Endothelial cell of umbilical vein (primary cell): ENCODE results near the gene CFAP210. TPM values are rescaled to one million over a fixed set of nuclear protein-coding genes. Genes with fewer than 3 reads are reported as not detected.

Source experiments
- BruUV-seq: library from RNA; stranded (reverse); fragments of 400-500 nt; replicated peaks from 2 replicates; lab custom pipeline; 2021; lab: Mats Ljungman, UMichigan
- CTCF ChIA-PET: fragments of 300-600, 350-600 bp; sonication (Branson Sonifier 250); formaldehyde crosslinking; loops from one replicate; lab custom pipeline; 2021; ENCODE audit warnings: antibody characterized with exemption, inconsistent platforms; lab: Charles Lee
- POLR2A ChIA-PET: fragments of 300-600, 350-600 bp; sonication (Branson Sonifier 250); formaldehyde crosslinking; loops from one replicate; lab custom pipeline; 2021; ENCODE audit warnings: antibody characterized with exemption, inconsistent platforms; lab: Charles Lee
- DNase-seq: peaks from one replicate; pipeline ENCODE4 v3.0.0-alpha.2; 2011; ENCODE audit warnings: low read depth, low spot score
- FAIRE-seq: peaks from 2 replicates; lab custom pipeline; 2011; peaks lifted over from hg19 to GRCh38; lab: Jason Lieb, UNC
- H2AFZ ChIP-seq: 2 replicates; pipeline ENCODE4 v1.6.0; 2012; ENCODE audit warnings: low read depth, low read length, control low read depth, inconsistent platforms
- H3K27ac ChIP-seq: 2 replicates; pipeline ENCODE4 v1.5.1; 2011; ENCODE audit warnings: low read depth, mild to moderate bottlenecking, control low read depth, low read length, moderate library complexity; ENCODE audit not compliant: insufficient read depth
- H3K27me3 ChIP-seq, 2 experiments: 2 replicates each; pipeline versions ENCODE4 v1.6.0 to v1.6.1; 2011; ENCODE audit warnings: low read length in 2 of 2, mixed read lengths in 1 of 2; ENCODE audit not compliant: control insufficient read depth in 2 of 2, insufficient read depth in 2 of 2
- H3K36me3 ChIP-seq, 2 experiments: 2 replicates in 1 of 2; 3 replicates in 1 of 2; pipeline ENCODE4 v1.5.1; 2011; ENCODE audit warnings: low read length in 2 of 2, mild to moderate bottlenecking in 1 of 2, moderate library complexity in 1 of 2; ENCODE audit not compliant: control insufficient read depth in 2 of 2, insufficient read depth in 2 of 2; ENCODE audit errors: extremely low read depth in 1 of 2
- H3K4me1 ChIP-seq: 3 replicates; pipeline ENCODE4 v1.5.1; 2011; ENCODE audit warnings: mild to moderate bottlenecking, low read length; ENCODE audit not compliant: control insufficient read depth, insufficient read depth; ENCODE audit errors: extremely low read depth
- H3K4me2 ChIP-seq: 2 replicates; pipeline ENCODE4 v1.6.1; 2011; ENCODE audit warnings: low read length, control low read depth, mixed read lengths; ENCODE audit not compliant: insufficient read depth
- H3K4me3 ChIP-seq, 3 experiments: fragments of 200-600 bp in 1 of 3; sonication (generic), shearing (Covaris generic) in 1 of 3; replicated peaks in 1 of 3; 2 replicates each; pipeline ENCODE4 v1.5.1; 2011 to 2016; ENCODE audit warnings: control low read depth in 3 of 3, low read length in 3 of 3, mild to moderate bottlenecking in 2 of 3, inconsistent platforms in 1 of 3, low read depth in 1 of 3, moderate library complexity in 1 of 3; ENCODE audit not compliant: insufficient read depth in 1 of 3
- H3K79me2 ChIP-seq: 2 replicates; pipeline ENCODE4 v1.6.0; 2012; ENCODE audit warnings: low read length, inconsistent platforms; ENCODE audit not compliant: control insufficient read depth, insufficient read depth
- H3K9ac ChIP-seq: replicated peaks from 2 replicates; pipeline ENCODE3; 2011; ENCODE audit warnings: low read length, control low read depth; ENCODE audit not compliant: insufficient read depth; ENCODE audit errors: extremely low read depth
- H3K9me1 ChIP-seq: replicated peaks from 3 replicates; pipeline ENCODE4 v1.6.0; 2011; ENCODE audit warnings: mild to moderate bottlenecking, low read length; ENCODE audit not compliant: control insufficient read depth, insufficient read depth; ENCODE audit errors: extremely low read depth
- H3K9me3 ChIP-seq: replicated peaks from 2 replicates; pipeline ENCODE4 v1.5.1; 2012; ENCODE audit warnings: low read length, inconsistent platforms; ENCODE audit not compliant: control insufficient read depth, insufficient read depth
- H4K20me1 ChIP-seq: replicated peaks from 2 replicates; pipeline ENCODE3; 2011; ENCODE audit warnings: mild to moderate bottlenecking, low read length; ENCODE audit not compliant: control insufficient read depth, insufficient read depth; ENCODE audit errors: extremely low read depth
- EZH2 ChIP-seq: IDR thresholded peaks from 2 replicates; pipeline ENCODE4 v1.6.1; 2012; ENCODE audit warnings: borderline replicate concordance, low read depth, mild to moderate bottlenecking, moderate library complexity, low read length, inconsistent platforms; ENCODE audit not compliant: severe bottlenecking
- FOS ChIP-seq: IDR thresholded peaks from 2 replicates; pipeline ENCODE4 v1.6.1; 2011; ENCODE audit warnings: mild to moderate bottlenecking, low read length, moderate library complexity, borderline replicate concordance; ENCODE audit not compliant: insufficient read depth
- GATA2 ChIP-seq: IDR thresholded peaks from 2 replicates; pipeline ENCODE4 v1.7.0; 2011; ENCODE audit warnings: low read depth, mild to moderate bottlenecking, moderate library complexity, mixed read lengths, low read length; ENCODE audit not compliant: insufficient read length, insufficient read depth
- JUN ChIP-seq: IDR thresholded peaks from 2 replicates; pipeline ENCODE4 v1.6.1; 2011; ENCODE audit warnings: borderline replicate concordance, low read depth; ENCODE audit not compliant: insufficient read length, insufficient read depth
- MYC ChIP-seq: IDR thresholded peaks from one replicate; pipeline ENCODE4 v1.6.1; 2011; ENCODE audit warnings: mild to moderate bottlenecking, low read depth, low read length
- POLR2A ChIP-seq: IDR thresholded peaks from 2 replicates; pipeline ENCODE4 v1.6.1; 2012; ENCODE audit warnings: low read depth, mild to moderate bottlenecking, control low read depth, low read length
- POLR2AphosphoS5 ChIP-seq: IDR thresholded peaks from 2 replicates; pipeline ENCODE4 v1.6.1; 2012; ENCODE audit warnings: low read depth, mild to moderate bottlenecking, control low read depth, low read length, moderate library complexity; ENCODE audit not compliant: insufficient read depth
- dilution Hi-C: fragments of 300-500 bp; cut with MboI; formaldehyde crosslinking; loops from one replicate; pipeline ENCODE4 v1.15.0; 2019; ENCODE audit warnings: low sequenced_read_pairs; ENCODE audit not compliant: extremely low pct_ligation_motif_present
- intact Hi-C: fragments of 100-400 bp; cut with micrococcal nuclease; formaldehyde crosslinking; loops from one replicate; pipeline ENCODE4 v1.10.0; 2022
- polyA plus RNA-seq, 4 experiments: library from polyadenylated mRNA; depleted of rRNA in 3 of 4; stranded (reverse) in 3 of 4; unstranded in 1 of 4; fragments of >200 nt; gene quantifications; 2 replicates each; pipeline versions ENCODE4 v1.2.1 to v1.2.3, GENCODE V29; 2011 to 2012; ENCODE audit warnings: missing spikeins in 1 of 4
- total RNA-seq: library from RNA; stranded (reverse); gene quantifications from 2 replicates; pipeline ENCODE4 v1.2.3, GENCODE V29; 2021
- TF ChIP-seq, protein P1 (sequence below), 2 donors: IDR thresholded peaks; 1 replicate in 1 of 2; 2 replicates in 1 of 2; pipeline ENCODE4 v1.5.1; 2011; ENCODE audit warnings: low read length in 2 of 2, mild to moderate bottlenecking in 2 of 2, moderate library complexity in 2 of 2, control low read depth in 1 of 2, inconsistent platforms in 1 of 2, low read depth in 1 of 2; ENCODE audit not compliant: insufficient read depth in 1 of 2; ENCODE audit errors: extremely low read depth in 1 of 2
- TF ChIP-seq, protein P2 (sequence below): IDR thresholded peaks from 2 replicates; pipeline ENCODE4 v1.6.1; 2011; ENCODE audit not compliant: insufficient read depth, insufficient read length

The CFAP210 gene
- total and polyA plus RNA-seq, 2 donors (not counting 3 experiments of a cell fraction or from before 2014, with no cell fraction given): not detected

DNA sequence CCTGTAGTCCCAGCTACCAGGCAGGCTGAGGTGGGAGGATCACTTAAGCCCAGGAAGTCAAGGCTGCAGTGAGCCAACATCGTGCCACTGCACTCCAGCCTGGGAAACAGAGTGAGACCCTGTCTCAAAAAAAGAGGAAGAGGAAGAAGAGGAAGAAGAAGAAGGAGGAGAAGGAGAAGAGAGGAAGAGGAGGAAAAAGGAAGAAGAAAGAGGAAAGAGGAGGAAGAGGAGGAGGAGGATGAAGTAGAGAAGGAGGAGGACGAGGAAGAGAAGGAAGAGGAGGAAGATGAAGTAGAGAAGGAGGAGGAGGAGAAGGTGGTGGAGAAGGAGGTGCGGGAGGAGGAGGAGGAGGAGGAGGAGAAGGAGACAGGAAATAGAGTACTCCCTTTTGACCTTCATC lies 38.0 kb downstream of the CFAP210 start:
- CTCF ChIA-PET: interaction anchor here (1.3 kb wide), 1 partner anchor 12 kb away, joined by 5 read pairs; no protein-coding TSS in a partner anchor
- dilution Hi-C loops: no loop called here
- FAIRE-seq: no peak

DNA sequence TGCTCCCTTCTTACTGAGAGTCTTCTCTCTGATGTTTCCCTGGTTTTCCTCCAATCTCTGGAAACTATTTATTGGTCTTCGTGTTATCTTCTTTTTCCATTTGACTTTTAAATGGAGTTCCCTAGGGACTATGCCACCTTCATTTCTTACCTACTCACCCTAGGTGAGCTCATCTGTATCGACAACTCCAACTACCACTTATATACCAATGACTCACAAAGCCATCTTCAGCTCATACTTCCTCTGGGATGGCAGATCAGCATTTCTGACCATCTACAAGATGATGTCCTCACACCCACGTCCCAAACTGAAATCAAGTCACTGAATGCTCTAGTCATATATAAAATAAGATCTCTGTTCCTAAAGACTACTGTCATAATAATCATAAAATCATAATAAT lies 40.6 kb downstream of the CFAP210 start:
- H3K4me1 ChIP-seq: no peaks in the 10 kb centered on the region
- no peak overlapping the region for H2AFZ ChIP-seq
- BruUV-seq: no TSS peak
- POLR2A ChIA-PET: no interaction called here
- DNase-seq: no peak
- dilution Hi-C loops: no loop called here
- no peaks in the 10 kb centered on the region for H3K9me1 ChIP-seq
- H3K79me2 ChIP-seq: no peaks in the 10 kb centered on the region
- TF ChIP-seq POLR2AphosphoS5 (no peak), POLR2A (no peak), FOS (no peak), GATA2 (no peak), JUN (no peak), MYC (no peak), EZH2 (no peak)
- TF ChIP-seq, protein P1, sequence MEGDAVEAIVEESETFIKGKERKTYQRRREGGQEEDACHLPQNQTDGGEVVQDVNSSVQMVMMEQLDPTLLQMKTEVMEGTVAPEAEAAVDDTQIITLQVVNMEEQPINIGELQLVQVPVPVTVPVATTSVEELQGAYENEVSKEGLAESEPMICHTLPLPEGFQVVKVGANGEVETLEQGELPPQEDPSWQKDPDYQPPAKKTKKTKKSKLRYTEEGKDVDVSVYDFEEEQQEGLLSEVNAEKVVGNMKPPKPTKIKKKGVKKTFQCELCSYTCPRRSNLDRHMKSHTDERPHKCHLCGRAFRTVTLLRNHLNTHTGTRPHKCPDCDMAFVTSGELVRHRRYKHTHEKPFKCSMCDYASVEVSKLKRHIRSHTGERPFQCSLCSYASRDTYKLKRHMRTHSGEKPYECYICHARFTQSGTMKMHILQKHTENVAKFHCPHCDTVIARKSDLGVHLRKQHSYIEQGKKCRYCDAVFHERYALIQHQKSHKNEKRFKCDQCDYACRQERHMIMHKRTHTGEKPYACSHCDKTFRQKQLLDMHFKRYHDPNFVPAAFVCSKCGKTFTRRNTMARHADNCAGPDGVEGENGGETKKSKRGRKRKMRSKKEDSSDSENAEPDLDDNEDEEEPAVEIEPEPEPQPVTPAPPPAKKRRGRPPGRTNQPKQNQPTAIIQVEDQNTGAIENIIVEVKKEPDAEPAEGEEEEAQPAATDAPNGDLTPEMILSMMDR (IDR thresholded peaks at IDR 0.05; ENCODE audit: extremely low read depth in 1 of 2, insufficient read depth in 1 of 2, low read depth in 1 of 2, low read length in 2 of 2): no peak
- TF ChIP-seq, protein P2, sequence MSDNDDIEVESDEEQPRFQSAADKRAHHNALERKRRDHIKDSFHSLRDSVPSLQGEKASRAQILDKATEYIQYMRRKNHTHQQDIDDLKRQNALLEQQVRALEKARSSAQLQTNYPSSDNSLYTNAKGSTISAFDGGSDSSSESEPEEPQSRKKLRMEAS: no peak
- H3K27ac ChIP-seq: no peak overlapping the region
- intact Hi-C loops: no loop called here
- H3K4me2 ChIP-seq: no peak overlapping the region
- H3K9me3 ChIP-seq: no peaks in the 10 kb centered on the region
- FAIRE-seq: no peak
- H3K27me3 ChIP-seq: peaks cover 3 to 10% of the 10 kb centered on the region in 2 experiments
- H3K36me3 ChIP-seq: no peaks in the 10 kb centered on the region
- H3K9ac ChIP-seq: no peak overlapping the region
- CTCF ChIA-PET: no interaction called here
- H4K20me1 ChIP-seq: no peaks in the 10 kb centered on the region
- H3K4me3 ChIP-seq: no peak overlapping the region

More for the DNA sequence above, 38.0 kb downstream of the CFAP210 start:
- no peaks in the 10 kb centered on the region for H3K79me2 ChIP-seq
- POLR2A ChIA-PET: no interaction called here
- no peak for DNase-seq
- H3K4me1 ChIP-seq: no peaks in the 10 kb centered on the region
- H3K4me2 ChIP-seq: no peak overlapping the region
- H3K27ac ChIP-seq: no peak overlapping the region
- TF ChIP-seq, protein P1 (IDR thresholded peaks at IDR 0.05; ENCODE audit: extremely low read depth in 1 of 2, insufficient read depth in 1 of 2, low read depth in 1 of 2, low read length in 2 of 2): no peak
- TF ChIP-seq, protein P2: no peak
- TF ChIP-seq EZH2 (no peak), JUN (no peak), MYC (no peak)
- intact Hi-C loops: no loop called here
- no peaks in the 10 kb centered on the region for H3K9me1 ChIP-seq
- no TSS peak for BruUV-seq
- H3K4me3 ChIP-seq: no peak overlapping the region
- no peak overlapping the region for H2AFZ ChIP-seq
- no peak overlapping the region for H3K9ac ChIP-seq
- no peaks in the 10 kb centered on the region for H3K9me3 ChIP-seq
- no peaks in the 10 kb centered on the region for H4K20me1 ChIP-seq
- no peaks in the 10 kb centered on the region for H3K36me3 ChIP-seq
- H3K27me3 ChIP-seq: peaks cover 6 to 10% of the 10 kb centered on the region in 2 experiments
